Measurements from ENCODE around the gene CKB. TPM values are rescaled to one million over a fixed set of nuclear protein-coding genes. Genes with fewer than 3 reads are reported as not detected.

The CKB gene
- total and polyA plus RNA-seq, 4 donors: 9.0 to 32.9 (median 20.4) TPM

GRCh38 chr14:103561381-103562178 is 39.0 kb upstream of the CKB start:
- H3K9me3 ChIP-seq (ENCODE audit: control insufficient read depth in 4 of 4, low read length in 3 of 4): no peaks in the 10 kb centered on the region
- H3K27ac ChIP-seq (ENCODE audit: low read depth in 1 of 2, low read length in 2 of 2): peak overlapping the region; percentile 88 to 94
- peak overlapping the region; percentile 82 to 98 (median 98) for H3K4me3 ChIP-seq (ENCODE audit: low read depth in 1 of 3, low read length in 3 of 3)
- no peak for TF ChIP-seq JUND (IDR thresholded peaks at IDR 0.05)
- no peak for TF ChIP-seq REST (IDR thresholded peaks at IDR 0.05)
- no peak for TF ChIP-seq FOXA2 (IDR thresholded peaks at IDR 0.05)
- no peak for TF ChIP-seq RAD21 (IDR thresholded peaks at IDR 0.05)
- TF ChIP-seq, protein P1, sequence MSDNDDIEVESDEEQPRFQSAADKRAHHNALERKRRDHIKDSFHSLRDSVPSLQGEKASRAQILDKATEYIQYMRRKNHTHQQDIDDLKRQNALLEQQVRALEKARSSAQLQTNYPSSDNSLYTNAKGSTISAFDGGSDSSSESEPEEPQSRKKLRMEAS (IDR thresholded peaks at IDR 0.05): no peak
- TF ChIP-seq GABPA (IDR thresholded peaks at IDR 0.05 in 1 of 2, conservative IDR thresholded peaks at IDR 0.05 in 1 of 2): no peak
- no peak for TF ChIP-seq TAF1 (conservative IDR thresholded peaks at IDR 0.05)
- no peak for TF ChIP-seq ZBTB33 (IDR thresholded peaks at IDR 0.05)
- TF ChIP-seq YY1 (IDR thresholded peaks at IDR 0.05): no peak
- TF ChIP-seq FOXA1 (IDR thresholded peaks at IDR 0.05): no peak
- TF ChIP-seq, protein P2, sequence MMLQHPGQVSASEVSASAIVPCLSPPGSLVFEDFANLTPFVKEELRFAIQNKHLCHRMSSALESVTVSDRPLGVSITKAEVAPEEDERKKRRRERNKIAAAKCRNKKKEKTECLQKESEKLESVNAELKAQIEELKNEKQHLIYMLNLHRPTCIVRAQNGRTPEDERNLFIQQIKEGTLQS (IDR thresholded peaks at IDR 0.05): no peak
- TF ChIP-seq, protein P3, sequence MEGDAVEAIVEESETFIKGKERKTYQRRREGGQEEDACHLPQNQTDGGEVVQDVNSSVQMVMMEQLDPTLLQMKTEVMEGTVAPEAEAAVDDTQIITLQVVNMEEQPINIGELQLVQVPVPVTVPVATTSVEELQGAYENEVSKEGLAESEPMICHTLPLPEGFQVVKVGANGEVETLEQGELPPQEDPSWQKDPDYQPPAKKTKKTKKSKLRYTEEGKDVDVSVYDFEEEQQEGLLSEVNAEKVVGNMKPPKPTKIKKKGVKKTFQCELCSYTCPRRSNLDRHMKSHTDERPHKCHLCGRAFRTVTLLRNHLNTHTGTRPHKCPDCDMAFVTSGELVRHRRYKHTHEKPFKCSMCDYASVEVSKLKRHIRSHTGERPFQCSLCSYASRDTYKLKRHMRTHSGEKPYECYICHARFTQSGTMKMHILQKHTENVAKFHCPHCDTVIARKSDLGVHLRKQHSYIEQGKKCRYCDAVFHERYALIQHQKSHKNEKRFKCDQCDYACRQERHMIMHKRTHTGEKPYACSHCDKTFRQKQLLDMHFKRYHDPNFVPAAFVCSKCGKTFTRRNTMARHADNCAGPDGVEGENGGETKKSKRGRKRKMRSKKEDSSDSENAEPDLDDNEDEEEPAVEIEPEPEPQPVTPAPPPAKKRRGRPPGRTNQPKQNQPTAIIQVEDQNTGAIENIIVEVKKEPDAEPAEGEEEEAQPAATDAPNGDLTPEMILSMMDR (IDR thresholded peaks at IDR 0.05; ENCODE audit: low read depth, low read length, missing input control): no peak
- no peak for TF ChIP-seq HNF4G (IDR thresholded peaks at IDR 0.05)
- TF ChIP-seq SP1 (IDR thresholded peaks at IDR 0.05): no peak
- no peak for TF ChIP-seq RXRA (IDR thresholded peaks at IDR 0.05)
- no peak for TF ChIP-seq NR2F2 (IDR thresholded peaks at IDR 0.05)
- no peak for TF ChIP-seq HNF4A (conservative IDR thresholded peaks at IDR 0.05)
- no peak for TF ChIP-seq EGR1 (IDR thresholded peaks at IDR 0.05; ENCODE audit: low read depth in 2 of 2)
- 10% methylated on average over 36 of the region's 36 CpGs for WGBS
- peaks cover 2 to 57% (median 39%) of the 10 kb centered on the region in 4 donors for H3K4me1 ChIP-seq (ENCODE audit: control insufficient read depth in 4 of 4, insufficient read depth in 4 of 4, low read length in 3 of 4)
- H3K9ac ChIP-seq (ENCODE audit: low read depth in 1 of 2, low read length in 2 of 2): peak overlapping the region; percentile 22 to 42
- peaks cover 1 to 17% (median 6%) of the 10 kb centered on the region in 4 donors for H3K36me3 ChIP-seq (ENCODE audit: control insufficient read depth in 4 of 4, insufficient read depth in 3 of 4, low read depth in 1 of 4, low read length in 3 of 4)
- H3K27me3 ChIP-seq (ENCODE audit: control insufficient read depth in 4 of 4, insufficient read depth in 4 of 4, low read length in 3 of 4): no peaks in the 10 kb centered on the region
- DNase-seq (ENCODE audit: low spot score): peak; percentile 43

All from liver (tissue), 9 donors.